Stomach (tissue), 9 donors: Measurements from ENCODE around the gene LSMEM2. TPM values are rescaled to one million over a fixed set of nuclear protein-coding genes. Genes with fewer than 3 reads are reported as not detected.
"Not testable (repeated sequence)": the region's sequence is repeated elsewhere in the genome, so short reads cannot be mapped to it uniquely, and the experiment has no call there.

Experiments used
- DNase-seq, 2 donors: peaks; one replicate each; pipeline versions ENCODE4 v3.0.0 to v3.0.0-alpha.2; 2013 to 2019
- H3K27ac ChIP-seq, 5 donors: fragments of 200-600 bp in 4 of 5; sonication (generic) in 4 of 5; one replicate each; pipeline ENCODE4 v1.5.1; 2013 to 2019; ENCODE audit warnings: mild to moderate bottlenecking in 1 of 5, moderate library complexity in 1 of 5
- H3K27me3 ChIP-seq, 3 donors: fragments of 200-600 bp; sonication (generic); one replicate each; pipeline ENCODE4 v1.5.1; 2017 to 2019; ENCODE audit warnings: mixed run types in 1 of 3
- H3K36me3 ChIP-seq, 4 donors: fragments of 200-600 bp; sonication (generic); 1 replicate in 3 of 4; 2 replicates in 1 of 4; pipeline ENCODE4 v1.5.1; 2016 to 2019
- H3K4me1 ChIP-seq, 4 donors: fragments of 200-600 bp; sonication (generic); one replicate each; pipeline ENCODE4 v1.5.1; 2016 to 2019
- H3K4me3 ChIP-seq, 4 donors: fragments of 200-600 bp; sonication (generic) in 3 of 4; one replicate each; pipeline ENCODE4 v1.5.1; 2016 to 2019; ENCODE audit warnings: mild to moderate bottlenecking in 1 of 4
- H3K9me3 ChIP-seq, 4 donors: fragments of 200-600 bp; sonication (generic); one replicate each; pipeline ENCODE4 v1.5.1; 2016 to 2019
- CTCF ChIP-seq, 7 experiments: fragments of 450-650 bp in 4 of 7; fragments of 200-600 bp in 3 of 7; sonication (generic) in 3 of 7; IDR thresholded peaks; one replicate each; pipeline ENCODE4 v1.5.1; 2016 to 2019; ENCODE audit warnings: antibody characterized with exemption in 7 of 7, control low read depth in 2 of 7, mild to moderate bottlenecking in 1 of 7
- EP300 ChIP-seq: sonication (generic); formaldehyde crosslinking; IDR thresholded peaks from one replicate; pipeline ENCODE4 v1.6.1; 2017; ENCODE audit warnings: antibody characterized with exemption
- POLR2A ChIP-seq, 4 donors: fragments of 450-650 bp; IDR thresholded peaks; one replicate each; pipeline ENCODE4 v1.6.1; 2016; ENCODE audit warnings: antibody characterized with exemption in 4 of 4, control low read depth in 2 of 4, mild to moderate bottlenecking in 1 of 4, moderate library complexity in 1 of 4
- POLR2AphosphoS5 ChIP-seq, 3 donors: sonication (generic); formaldehyde crosslinking; IDR thresholded peaks; one replicate each; pipeline ENCODE4 v1.6.1; 2016; ENCODE audit warnings: antibody characterized with exemption in 3 of 3
- WGBS, 5 donors: extraction: QIAGEN DNeasy Blood & Tissue Kit in 3 of 5; methylation state at CpG; one replicate each; pipeline versions ENCODE4 v1.1.5 to v1.1.7; 2013 to 2018; 5-methylcytosine and 5-hydroxymethylcytosine counted together
- intact Hi-C: fragments of 100-400 bp; cut with DNase I; formaldehyde crosslinking; loops from one replicate; pipeline ENCODE4 v1.15.1; 2023; ENCODE audit warnings: low total_unique reads
- polyA plus RNA-seq, 3 donors: library from polyadenylated mRNA; stranded (reverse); fragments of 200-250 nt; gene quantifications; one replicate each; pipeline ENCODE4 v1.2.3, GENCODE V29; 2013
- total RNA-seq, 5 donors: library from RNA; depleted of rRNA; stranded (reverse); fragments of >200 nt; gene quantifications; one replicate each; pipeline versions ENCODE4 v1.1.0 to v1.2.3, GENCODE V29; 2014 to 2016
- donor health status: healthy with polysubstance abuse.
- donor health status: Bipolar disorder and iron deficiency.
- donor health status: healthy.

Gene LSMEM2
- total and polyA plus RNA-seq, 8 donors, result 0.31 to 0.58 TPM; not detected in 6

DNA sequence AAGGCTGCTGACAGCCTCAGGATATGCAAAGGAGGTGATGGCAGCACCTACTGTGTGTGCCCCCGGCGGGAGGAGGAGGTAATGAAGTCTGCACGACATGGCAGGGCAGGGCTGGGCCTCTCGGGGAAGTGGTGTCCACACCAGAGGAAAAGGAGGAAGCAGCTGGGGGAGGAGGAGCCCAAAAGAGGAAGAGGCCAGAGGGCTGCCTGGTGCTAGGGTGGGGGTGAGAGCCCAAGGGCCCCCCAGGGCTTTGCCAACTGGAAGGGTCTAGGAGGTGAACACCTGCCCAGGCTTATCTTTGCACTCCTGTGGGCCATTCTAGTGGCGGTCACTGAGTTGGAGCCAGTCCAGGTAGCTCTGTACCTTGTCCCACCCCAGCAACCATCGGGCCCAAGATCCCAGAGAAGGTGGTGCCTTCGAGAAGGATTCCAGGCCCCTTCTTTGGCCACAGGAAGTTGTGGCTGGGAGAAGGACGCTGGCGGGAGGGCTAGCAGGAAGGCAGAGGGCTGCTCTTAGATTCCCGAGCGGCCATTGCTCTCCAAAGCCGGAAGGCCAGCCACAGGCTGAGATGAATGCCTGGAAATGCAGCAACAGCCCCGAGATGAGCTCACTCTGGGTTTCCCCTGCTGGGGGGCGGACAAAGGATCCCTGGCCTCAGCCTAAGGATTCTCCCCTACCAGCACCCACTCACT, 35.9 kb upstream of the LSMEM2 start:
- no peaks in the 10 kb centered on the region for H3K27me3 ChIP-seq
- H3K4me3 ChIP-seq, result peak overlapping the region in 2 of 4 donors; percentile 17 to 19

DNA sequence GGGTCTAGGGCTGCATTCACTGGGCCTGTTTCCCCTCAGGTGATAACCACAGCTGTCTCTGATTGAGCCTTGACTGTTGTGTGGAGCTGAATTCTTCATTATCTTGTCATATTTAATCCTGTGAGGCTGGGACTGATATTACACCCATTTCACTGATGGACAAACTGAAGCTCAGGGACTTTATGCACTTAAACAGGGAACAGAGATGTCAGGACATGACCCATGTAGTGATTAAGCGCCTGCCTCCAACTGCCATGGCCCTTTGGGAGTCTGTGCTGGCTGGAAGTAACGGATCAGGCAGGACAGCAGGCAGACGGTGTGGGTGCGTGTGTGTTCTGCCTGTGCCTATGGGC, 35.4 kb upstream of the LSMEM2 start:
- 73 to 92% (median 91%) methylated on average over 4 of the region's 4 CpGs for WGBS, 5 donors
- Histone ChIP-seq H3K27ac (peak overlapping the region; percentile 22 to 97 (median 90)), H3K4me1 (peaks cover 90 to 100% (median 98%) of the 10 kb centered on the region in 4 donors), H3K27me3 (no peaks in the 10 kb centered on the region), H3K4me3 (peak overlapping the region in 2 of 4 donors; percentile 17 to 19), H3K9me3 (no peaks in the 10 kb centered on the region), H3K36me3 (peaks cover 0 to 10% (median 3%) of the 10 kb centered on the region in 4 donors)
- intact Hi-C loops, result no loop called here
- no peak for DNase-seq
- TF ChIP-seq EP300, result no peak
- TF ChIP-seq CTCF (IDR thresholded peaks at IDR 0.05), result no peak
- no peak for TF ChIP-seq POLR2A (IDR thresholded peaks at IDR 0.05)
- TF ChIP-seq POLR2AphosphoS5 (IDR thresholded peaks at IDR 0.05), result no peak

More for the DNA sequence above, 35.9 kb upstream of the LSMEM2 start:
- peaks cover 0 to 10% (median 3%) of the 10 kb centered on the region in 4 donors for H3K36me3 ChIP-seq
- H3K27ac ChIP-seq, result peak overlapping the region; percentile 22 to 97 (median 90)
- TF ChIP-seq POLR2AphosphoS5 (IDR thresholded peaks at IDR 0.05) (peak in 1 of 3 donors; percentile 31), CTCF (IDR thresholded peaks at IDR 0.05) (no peak)
- peak; percentile 50 to 75 for DNase-seq
- H3K9me3 ChIP-seq, result no peaks in the 10 kb centered on the region
- intact Hi-C loops, result no loop called here
- whole genome bisulfite sequencing, 5 donors, result 26 to 38% (median 36%) methylated on average over 9 to 14 of the region's 14 CpGs
- H3K4me1 ChIP-seq, result peaks cover 91 to 100% (median 98%) of the 10 kb centered on the region in 4 donors

GRCh38 chr3:50244813-50245212, 34.1 kb upstream of the LSMEM2 start:
- Histone ChIP-seq H3K4me1 (peaks cover 90 to 100% (median 98%) of the 10 kb centered on the region in 4 donors), H3K27ac (peak overlapping the region in 4 of 5 donors; percentile 84 to 97 (median 92)), H3K4me3 (peak overlapping the region in 1 of 4 donors; percentile 46)
- H3K27me3 ChIP-seq, intact Hi-C loops, H3K36me3 ChIP-seq, DNase-seq, H3K9me3 ChIP-seq: not testable (repeated sequence)
- WGBS, 5 donors, result 77 to 87% (median 85%) methylated on average over 6 of the region's 6 CpGs

- WGBS, 5 donors, result 62 to 75% (median 71%) methylated on average over 13 to 16 of the region's 16 CpGs
- Histone ChIP-seq H3K4me1 (peaks cover 93 to 100% (median 98%) of the 10 kb centered on the region in 4 donors), H3K27me3 (no peaks in the 10 kb centered on the region), H3K27ac (peak overlapping the region; percentile 53 to 97 (median 90)), H3K4me3 (peak overlapping the region in 3 of 4 donors; percentile 46 to 55 (median 48)), H3K36me3 (peaks cover 0 to 5% (median 0%) of the 10 kb centered on the region in 4 donors), H3K9me3 (no peaks in the 10 kb centered on the region)
- intact Hi-C loops, result no loop called here
- TF ChIP-seq EP300 (no peak), CTCF (IDR thresholded peaks at IDR 0.05) (no peak), POLR2A (IDR thresholded peaks at IDR 0.05) (no peak), POLR2AphosphoS5 (IDR thresholded peaks at IDR 0.05) (no peak)
- no peak for DNase-seq
Measured at GRCh38 chr3:50245251-50245745, 33.6 kb upstream of the LSMEM2 start.
